ENCODE measurements around the gene TSPAN15. TPM values are rescaled to one million over a fixed set of nuclear protein-coding genes. Genes with fewer than 3 reads are reported as not detected.

The TSPAN15 gene
- total RNA-seq, 6 donors from 2014 or later: 19.9 to 69.5 (median 63.0) TPM

DNA sequence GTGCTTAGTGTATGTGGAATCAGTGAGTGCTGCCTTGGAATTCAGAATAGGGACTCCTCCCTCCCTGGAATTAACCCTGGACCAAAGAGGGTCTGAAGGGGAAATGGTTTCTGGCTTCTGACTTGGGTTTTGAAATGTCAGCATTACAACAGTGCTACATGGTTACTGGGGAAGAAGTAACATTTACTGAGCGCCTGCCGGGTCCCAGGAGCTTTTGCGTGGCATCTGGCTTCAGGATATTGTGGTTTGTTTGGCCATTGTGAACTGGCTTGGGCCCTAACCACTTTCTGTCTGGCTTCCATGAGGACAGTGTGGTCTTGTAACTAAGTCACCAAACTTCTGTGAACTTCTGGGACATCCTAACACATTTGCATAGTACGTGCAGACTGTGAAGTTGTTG, 21.3 kb downstream of the TSPAN15 start:
- DNase-seq (no peak), ATAC-seq (ENCODE audit: low FRiP score in 2 of 2) (no peak)
- no peaks in the 10 kb centered on the region for H3K36me3 ChIP-seq
- H3K27me3 ChIP-seq: no peaks in the 10 kb centered on the region
- peaks cover 46 to 60% (median 52%) of the 10 kb centered on the region in 4 donors for H3K4me1 ChIP-seq
- no peaks in the 10 kb centered on the region for H3K9me3 ChIP-seq
- TF ChIP-seq, protein P1, sequence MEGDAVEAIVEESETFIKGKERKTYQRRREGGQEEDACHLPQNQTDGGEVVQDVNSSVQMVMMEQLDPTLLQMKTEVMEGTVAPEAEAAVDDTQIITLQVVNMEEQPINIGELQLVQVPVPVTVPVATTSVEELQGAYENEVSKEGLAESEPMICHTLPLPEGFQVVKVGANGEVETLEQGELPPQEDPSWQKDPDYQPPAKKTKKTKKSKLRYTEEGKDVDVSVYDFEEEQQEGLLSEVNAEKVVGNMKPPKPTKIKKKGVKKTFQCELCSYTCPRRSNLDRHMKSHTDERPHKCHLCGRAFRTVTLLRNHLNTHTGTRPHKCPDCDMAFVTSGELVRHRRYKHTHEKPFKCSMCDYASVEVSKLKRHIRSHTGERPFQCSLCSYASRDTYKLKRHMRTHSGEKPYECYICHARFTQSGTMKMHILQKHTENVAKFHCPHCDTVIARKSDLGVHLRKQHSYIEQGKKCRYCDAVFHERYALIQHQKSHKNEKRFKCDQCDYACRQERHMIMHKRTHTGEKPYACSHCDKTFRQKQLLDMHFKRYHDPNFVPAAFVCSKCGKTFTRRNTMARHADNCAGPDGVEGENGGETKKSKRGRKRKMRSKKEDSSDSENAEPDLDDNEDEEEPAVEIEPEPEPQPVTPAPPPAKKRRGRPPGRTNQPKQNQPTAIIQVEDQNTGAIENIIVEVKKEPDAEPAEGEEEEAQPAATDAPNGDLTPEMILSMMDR (IDR thresholded peaks at IDR 0.05): no peak
- TF ChIP-seq EP300 (IDR thresholded peaks at IDR 0.05): no peak
- TF ChIP-seq POLR2A (IDR thresholded peaks at IDR 0.05): no peak
- TF ChIP-seq POLR2AphosphoS5 (IDR thresholded peaks at IDR 0.05): no peak
- 64 to 97% methylated on average over 4 of the region's 4 CpGs for WGBS, 2 donors
- peak overlapping the region; percentile 2 to 82 (median 64) for H3K27ac ChIP-seq
- H3K4me3 ChIP-seq: no peak overlapping the region

DNA sequence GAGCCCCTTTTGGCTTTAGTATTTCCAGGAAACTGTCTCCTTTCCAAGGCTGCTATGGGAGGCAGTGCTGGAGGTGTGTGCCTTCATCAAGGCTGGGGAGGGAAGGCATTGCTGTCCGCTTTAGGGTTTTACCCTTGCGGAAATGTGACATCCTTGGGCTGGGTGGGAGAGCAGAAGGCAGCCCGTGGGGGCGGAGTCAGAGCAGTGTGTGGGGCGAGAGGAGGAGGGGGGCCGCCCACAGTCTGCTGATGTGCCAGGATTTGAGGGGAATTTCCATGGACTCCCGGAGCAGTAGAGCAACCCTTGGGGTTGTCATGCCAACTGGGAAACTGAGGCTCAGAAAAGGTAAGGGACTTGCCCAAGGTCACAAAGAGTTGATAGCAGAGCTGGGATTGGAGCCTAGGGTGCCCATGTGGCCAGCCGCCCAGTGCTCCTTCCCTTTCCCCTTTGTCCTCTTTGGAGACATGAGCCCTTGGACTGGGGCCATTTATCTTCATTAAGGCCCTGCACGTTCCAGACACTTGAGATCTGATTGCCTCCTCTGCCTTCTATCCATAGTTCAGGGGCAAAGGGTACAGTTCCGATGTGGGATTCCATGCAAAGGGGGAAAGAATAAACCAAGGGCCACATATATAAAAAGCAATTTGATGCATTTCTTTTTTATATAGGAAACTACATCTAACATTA, 22.2 kb downstream of the TSPAN15 start:
- ATAC-seq (ENCODE audit: low FRiP score in 2 of 2): no peak
- H3K27me3 ChIP-seq: no peaks in the 10 kb centered on the region
- H3K27ac ChIP-seq: peak overlapping the region; percentile 2 to 82 (median 64)
- no peaks in the 10 kb centered on the region for H3K9me3 ChIP-seq
- no peak overlapping the region for H3K4me3 ChIP-seq
- DNase-seq: no peak
- H3K4me1 ChIP-seq: peaks cover 37 to 58% (median 46%) of the 10 kb centered on the region in 4 donors
- H3K36me3 ChIP-seq: no peaks in the 10 kb centered on the region
- TF ChIP-seq EP300 (IDR thresholded peaks at IDR 0.05) (no peak), POLR2A (IDR thresholded peaks at IDR 0.05) (no peak)
- WGBS, 2 donors: 72 to 73% methylated on average over 10 of the region's 10 CpGs

DNA sequence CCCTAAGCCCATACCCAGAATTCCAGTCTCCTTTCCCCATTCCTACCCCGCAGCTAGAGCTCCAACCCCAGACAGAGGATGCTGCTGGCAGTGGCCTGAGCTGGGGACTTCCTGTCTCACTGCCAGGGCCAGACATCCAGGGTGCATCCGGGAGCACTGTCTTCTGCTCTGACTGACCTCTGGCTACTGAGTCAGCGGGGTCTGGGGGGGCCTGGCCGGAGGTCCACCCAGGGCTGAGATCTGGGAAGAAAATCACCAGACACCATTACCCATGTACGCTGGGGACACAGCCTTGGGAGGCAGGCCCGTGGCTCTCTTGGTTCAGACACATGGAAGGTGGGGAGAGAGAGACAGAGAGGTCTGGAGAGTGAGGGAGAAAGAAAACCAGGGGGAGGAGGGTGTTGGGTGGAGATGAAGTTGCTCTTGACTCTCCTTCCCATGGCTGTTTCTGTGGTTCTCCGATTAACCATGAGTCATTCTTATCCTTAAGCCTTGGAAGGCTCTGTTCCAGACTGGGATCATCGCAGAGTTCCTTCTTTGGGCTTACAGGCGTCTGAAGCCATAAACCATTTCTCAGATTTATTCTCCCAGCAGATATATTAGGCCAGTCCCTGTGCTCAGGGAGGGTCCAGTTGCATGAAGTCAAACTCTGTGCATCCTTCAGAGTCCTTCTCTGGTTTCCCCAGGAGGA, 23.6 kb downstream of the TSPAN15 start:
- ATAC-seq (ENCODE audit: low FRiP score in 2 of 2) (peak in 1 of 2 donors; percentile 86), DNase-seq (no peak)
- 49 to 66% methylated on average over 6 to 8 of the region's 9 CpGs for WGBS, 2 donors
- H3K9me3 ChIP-seq: no peaks in the 10 kb centered on the region
- no peaks in the 10 kb centered on the region for H3K36me3 ChIP-seq
- no peak overlapping the region for H3K4me3 ChIP-seq
- TF ChIP-seq POLR2A (IDR thresholded peaks at IDR 0.05): no peak
- TF ChIP-seq POLR2AphosphoS5 (IDR thresholded peaks at IDR 0.05): peak; percentile 12 to 27
- TF ChIP-seq EP300 (IDR thresholded peaks at IDR 0.05): no peak
- peaks cover 37 to 60% (median 47%) of the 10 kb centered on the region in 4 donors for H3K4me1 ChIP-seq
- H3K27ac ChIP-seq: peak overlapping the region; percentile 37 to 82 (median 74)
- H3K27me3 ChIP-seq: no peaks in the 10 kb centered on the region

DNA sequence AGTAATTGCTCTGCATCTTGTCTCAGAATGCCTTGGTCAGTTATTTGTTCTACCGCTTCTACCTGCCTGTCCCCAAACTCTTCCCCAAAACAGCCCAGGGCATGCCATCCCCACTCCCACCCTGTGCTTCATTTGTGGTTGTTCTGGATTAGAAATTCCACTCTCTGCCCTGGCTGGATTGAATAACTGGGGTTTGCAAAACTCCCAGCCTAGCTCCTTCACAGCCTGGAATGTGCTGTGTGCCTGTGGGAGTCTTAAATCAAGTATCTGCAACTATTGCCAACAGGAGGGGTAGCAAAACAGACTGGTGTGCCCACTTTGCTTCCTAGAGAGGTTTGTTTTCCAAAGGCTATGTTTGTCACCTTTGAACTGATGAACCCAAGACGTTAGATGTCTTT, 24.2 kb downstream of the TSPAN15 start:
- Histone ChIP-seq H3K36me3 (no peaks in the 10 kb centered on the region), H3K4me1 (peaks cover 42 to 65% (median 52%) of the 10 kb centered on the region in 4 donors), H3K27me3 (no peaks in the 10 kb centered on the region), H3K4me3 (no peak overlapping the region), H3K9me3 (no peaks in the 10 kb centered on the region), H3K27ac (peak overlapping the region; percentile 37 to 82 (median 74))
- WGBS, 2 donors: 75 to 81% methylated on average over 2 of the region's 2 CpGs
- TF ChIP-seq POLR2A (IDR thresholded peaks at IDR 0.05) (no peak), POLR2AphosphoS5 (IDR thresholded peaks at IDR 0.05) (no peak), EP300 (IDR thresholded peaks at IDR 0.05) (no peak)
- TF ChIP-seq, protein P1 (IDR thresholded peaks at IDR 0.05): no peak
- ATAC-seq (ENCODE audit: low FRiP score in 2 of 2) (peak in 1 of 2 donors; percentile 9), DNase-seq (no peak)

DNA sequence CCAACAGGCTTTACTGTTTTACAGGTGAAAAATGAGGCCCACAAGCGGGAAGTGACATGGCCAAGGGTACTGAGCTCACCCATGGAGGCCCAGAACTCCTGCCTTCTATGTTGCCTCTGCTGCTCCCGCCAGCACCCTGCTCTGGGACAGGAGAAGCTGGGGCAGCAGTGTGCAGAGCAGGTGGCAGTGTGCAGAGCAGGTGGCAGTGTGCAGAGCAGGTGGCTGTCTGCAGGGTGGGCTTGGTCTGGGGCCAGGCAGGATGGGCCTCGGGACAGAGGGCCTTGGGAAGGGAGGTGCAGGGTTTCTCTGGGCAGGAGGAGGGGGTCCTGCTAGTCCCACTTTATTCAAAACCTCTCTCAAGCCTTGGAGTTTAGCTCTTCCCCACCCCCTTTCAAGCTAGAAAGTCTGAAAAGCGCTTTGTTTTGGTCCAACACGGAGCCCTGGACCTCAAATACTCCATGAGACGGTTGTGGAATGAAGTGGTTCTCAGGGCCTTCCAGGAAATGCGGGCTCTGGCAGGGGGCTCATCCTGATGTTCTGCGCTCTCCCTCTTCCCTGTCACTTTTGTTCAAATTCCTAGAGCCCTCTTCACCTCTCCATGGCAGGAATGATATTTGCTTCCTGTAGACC, 26.8 kb downstream of the TSPAN15 start:
- Histone ChIP-seq H3K4me1 (peaks cover 53 to 75% (median 61%) of the 10 kb centered on the region in 4 donors), H3K27me3 (no peaks in the 10 kb centered on the region), H3K36me3 (no peaks in the 10 kb centered on the region), H3K4me3 (no peak overlapping the region), H3K27ac (peak overlapping the region in 3 of 4 donors; percentile 26 to 84 (median 63)), H3K9me3 (no peaks in the 10 kb centered on the region)
- TF ChIP-seq POLR2AphosphoS5 (IDR thresholded peaks at IDR 0.05) (no peak), POLR2A (IDR thresholded peaks at IDR 0.05) (no peak), EP300 (IDR thresholded peaks at IDR 0.05) (no peak)
- TF ChIP-seq, protein P1 (IDR thresholded peaks at IDR 0.05): no peak
- DNase-seq (no peak), ATAC-seq (ENCODE audit: low FRiP score in 2 of 2) (no peak)
- WGBS, 2 donors: 81 to 90% methylated on average over 8 of the region's 8 CpGs
